Activated CD4-positive, alpha-beta memory T cell treated with anti-CD3 and anti-CD28 coated beads, Interleukin-2, amount 10 ng/mL, durations not matched to agents 7 days and 5 days (primary cell): Measurements from ENCODE around the gene MPPED1. TPM values are rescaled to one million over a fixed set of nuclear protein-coding genes. Genes with fewer than 3 reads are reported as not detected.

Experiments used
- CTCF ChIA-PET: fragments of 350-600 bp; sonication (Branson Sonifier 250); formaldehyde crosslinking; loops from one replicate; lab custom pipeline; 2021; ENCODE audit warnings: antibody characterized with exemption, inconsistent platforms; lab: Charles Lee
- POLR2A ChIA-PET: fragments of 350-600 bp; sonication (Branson Sonifier 250); formaldehyde crosslinking; loops from one replicate; lab custom pipeline; 2021; ENCODE audit warnings: antibody characterized with exemption; lab: Charles Lee
- DNase-seq: peaks from one replicate; pipeline ENCODE4 v3.0.0-alpha.2; 2020
- H3K27ac Mint-ChIP-seq: one replicate; pipeline ENCODE4 v1.8.0; 2021; ENCODE audit warnings: mild to moderate bottlenecking, mixed read lengths
- H3K27me3 Mint-ChIP-seq: one replicate; pipeline ENCODE4 v1.8.0; 2021; ENCODE audit warnings: mixed read lengths
- H3K36me3 Mint-ChIP-seq: one replicate; pipeline ENCODE4 v1.8.0; 2021; ENCODE audit warnings: low read depth, mixed read lengths
- H3K4me1 Mint-ChIP-seq: one replicate; pipeline ENCODE4 v1.8.0; 2021; ENCODE audit warnings: mixed read lengths
- H3K4me3 Mint-ChIP-seq: one replicate; pipeline ENCODE4 v1.8.0; 2021; ENCODE audit warnings: mild to moderate bottlenecking, mixed read lengths
- H3K9me3 Mint-ChIP-seq: one replicate; pipeline ENCODE4 v1.8.0; 2021; ENCODE audit warnings: mixed read lengths
- total RNA-seq, 2 experiments: library from RNA; stranded (reverse); gene quantifications; one replicate each; pipeline ENCODE4 v1.2.3, GENCODE V29; 2021

Gene MPPED1
- total RNA-seq, 2 experiments from 2014 or later, result not detected

GRCh38 chr22:43476751-43477725 is 65.2 kb downstream of the MPPED1 start:
- CTCF ChIA-PET, result no interaction called here

GRCh38 chr22:43477966-43478365 is 66.2 kb downstream of the MPPED1 start:
- Mint-ChIP-seq H3K27ac (no peak overlapping the region), H3K27me3 (no peaks in the 10 kb centered on the region), H3K36me3 (no peaks in the 10 kb centered on the region), H3K4me3 (no peak overlapping the region), H3K9me3 (no peaks in the 10 kb centered on the region), H3K4me1 (peaks cover 5% of the 10 kb centered on the region)
- ChIA-PET POLR2A (no interaction called here), CTCF (no interaction called here)
- DNase-seq, result no peak

More at GRCh38 chr22:43476751-43477725, 65.2 kb downstream of the MPPED1 start:
- Mint-ChIP-seq H3K36me3 (no peaks in the 10 kb centered on the region), H3K27ac (no peak overlapping the region), H3K9me3 (no peaks in the 10 kb centered on the region), H3K27me3 (no peaks in the 10 kb centered on the region), H3K4me1 (peaks cover 5% of the 10 kb centered on the region), H3K4me3 (no peak overlapping the region)
- DNase-seq, result no peak
- POLR2A ChIA-PET, result no interaction called here

DNA sequence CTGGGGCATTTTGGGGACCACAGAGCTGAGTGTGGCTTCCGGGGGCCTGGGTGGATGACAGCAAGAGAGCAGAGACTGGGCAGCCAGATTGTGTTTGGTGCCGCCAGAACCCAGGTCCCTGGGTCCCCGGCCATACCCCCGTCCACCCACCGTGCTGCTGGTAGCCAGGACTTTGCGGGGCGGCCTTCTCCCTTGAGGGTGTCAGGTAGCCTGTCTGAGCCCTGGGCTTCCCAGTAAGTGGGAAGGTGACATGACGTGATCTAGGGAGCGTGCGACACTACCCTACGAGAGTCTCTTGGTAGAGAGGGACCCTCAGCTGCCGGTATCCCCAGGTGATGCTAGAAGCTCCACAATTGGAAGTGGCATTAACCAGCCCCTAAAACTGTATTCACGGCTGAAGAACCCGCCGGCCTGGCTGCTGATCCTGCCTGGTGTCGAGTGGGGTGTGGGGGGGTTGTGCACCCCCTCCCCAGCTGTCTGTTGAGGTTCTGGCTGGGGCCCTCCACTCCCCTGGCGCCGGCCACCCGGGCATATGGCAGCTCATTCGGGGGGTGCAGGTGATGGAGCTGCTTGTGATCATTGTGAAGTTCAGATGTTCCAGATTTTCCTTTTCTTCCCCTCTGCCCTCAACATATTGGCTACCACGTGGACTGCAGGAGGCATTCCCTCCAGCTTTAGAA is 66.9 kb downstream of the MPPED1 start:
- H3K4me3 Mint-ChIP-seq, result no peak overlapping the region
- POLR2A ChIA-PET, result no interaction called here
- H3K4me1 Mint-ChIP-seq, result peaks cover 5% of the 10 kb centered on the region
- H3K27me3 Mint-ChIP-seq, result no peaks in the 10 kb centered on the region
- no peaks in the 10 kb centered on the region for H3K36me3 Mint-ChIP-seq
- H3K27ac Mint-ChIP-seq, result no peak overlapping the region
- DNase-seq, result no peak
- CTCF ChIA-PET, result no interaction called here
- no peaks in the 10 kb centered on the region for H3K9me3 Mint-ChIP-seq

- peaks cover 5% of the 10 kb centered on the region for H3K4me1 Mint-ChIP-seq
- ChIA-PET POLR2A (no interaction called here), CTCF (no interaction called here)
These were observed 67.6 kb downstream of the MPPED1 start for GRCh38 chr22:43479301-43479950.

GRCh38 chr22:43479962-43480361 is 68.1 kb downstream of the MPPED1 start:
- Mint-ChIP-seq H3K9me3 (no peaks in the 10 kb centered on the region), H3K4me3 (no peak overlapping the region), H3K27ac (no peak overlapping the region), H3K36me3 (no peaks in the 10 kb centered on the region), H3K27me3 (no peaks in the 10 kb centered on the region), H3K4me1 (peaks cover 5% of the 10 kb centered on the region)
- POLR2A ChIA-PET, result no interaction called here
- CTCF ChIA-PET, result no interaction called here
- DNase-seq, result no peak

More at GRCh38 chr22:43479301-43479950, 67.6 kb downstream of the MPPED1 start:
- Mint-ChIP-seq H3K9me3 (no peaks in the 10 kb centered on the region), H3K27ac (no peak overlapping the region), H3K27me3 (no peaks in the 10 kb centered on the region), H3K4me3 (no peak overlapping the region), H3K36me3 (no peaks in the 10 kb centered on the region)
- DNase-seq, result no peak

DNA sequence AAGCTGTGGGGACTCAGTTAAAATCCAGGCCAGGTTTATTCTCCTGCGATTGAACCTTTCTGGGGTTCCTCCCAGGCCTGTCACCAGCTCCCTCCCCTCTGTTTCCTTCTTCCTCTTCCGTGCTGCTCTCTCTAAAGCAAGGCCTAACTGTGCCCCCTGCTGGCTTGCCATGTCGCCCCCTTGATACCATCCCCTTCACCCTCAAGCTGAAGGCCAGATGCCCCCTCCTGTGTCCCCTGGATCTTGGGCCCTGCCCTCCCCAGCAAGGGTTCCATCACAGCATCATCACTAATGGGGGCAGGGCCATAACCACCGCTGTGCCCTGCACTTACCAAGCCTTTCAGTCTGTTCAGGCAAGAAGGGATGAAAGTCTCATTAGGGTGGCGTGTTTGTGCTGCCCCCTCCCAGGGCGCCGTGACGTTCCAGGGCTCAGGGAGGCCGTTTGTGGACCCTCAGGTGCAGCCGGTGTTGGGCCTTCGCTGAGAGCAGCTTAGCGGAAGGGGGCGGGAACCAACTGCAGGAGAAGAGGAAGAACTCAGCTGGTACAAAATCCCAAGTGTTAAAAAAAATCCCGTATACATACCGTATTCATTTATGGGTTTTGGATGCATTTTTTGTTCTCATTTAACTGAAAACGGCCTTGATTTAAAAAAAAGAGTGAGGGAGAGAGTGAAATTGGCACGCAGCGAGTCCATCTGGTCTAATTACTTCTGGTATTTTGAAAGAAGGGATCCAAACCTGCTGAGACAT is 69.9 kb downstream of the MPPED1 start:
- Mint-ChIP-seq H3K4me3 (peak overlapping the region; percentile 43), H3K27me3 (no peaks in the 10 kb centered on the region), H3K9me3 (no peaks in the 10 kb centered on the region), H3K36me3 (no peaks in the 10 kb centered on the region), H3K27ac (peak overlapping the region; percentile 44), H3K4me1 (peaks cover 5% of the 10 kb centered on the region)
- ChIA-PET CTCF (interaction anchor here (0.5 kb wide), 1 partner anchor 40 kb away, joined by 3 read pairs; no protein-coding TSS in a partner anchor), POLR2A (no interaction called here)
- DNase-seq, result no peak

- no peak for DNase-seq
- peaks cover 5% of the 10 kb centered on the region for H3K4me1 Mint-ChIP-seq
- H3K27ac Mint-ChIP-seq, result no peak overlapping the region
- no peaks in the 10 kb centered on the region for H3K9me3 Mint-ChIP-seq
- H3K36me3 Mint-ChIP-seq, result no peaks in the 10 kb centered on the region
- H3K4me3 Mint-ChIP-seq, result no peak overlapping the region
- CTCF ChIA-PET, result no interaction called here
- POLR2A ChIA-PET, result no interaction called here
- no peaks in the 10 kb centered on the region for H3K27me3 Mint-ChIP-seq
These were observed 70.5 kb downstream of the MPPED1 start for GRCh38 chr22:43482318-43482625.

DNA sequence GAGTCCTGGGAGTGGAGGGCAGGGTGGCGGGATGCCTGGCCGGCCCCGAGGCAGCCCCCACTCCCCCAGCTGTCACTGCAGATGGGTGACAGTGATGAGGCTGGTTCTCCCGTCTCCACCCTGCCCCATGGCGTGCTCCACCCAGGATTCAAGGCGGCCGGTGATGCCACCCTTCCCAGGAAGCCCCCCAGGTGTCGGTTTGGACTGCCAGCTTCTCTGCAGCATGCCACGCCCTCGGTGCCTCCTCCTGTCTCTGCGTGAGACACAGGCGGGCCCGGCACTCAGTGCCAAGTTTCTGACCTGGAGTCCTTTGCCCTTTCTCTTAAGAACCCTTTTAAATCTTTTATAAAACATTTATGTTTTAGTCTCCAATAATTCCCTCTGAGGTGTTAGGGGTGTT is 71.5 kb downstream of the MPPED1 start:
- H3K27me3 Mint-ChIP-seq, result no peaks in the 10 kb centered on the region
- no peak for DNase-seq
- H3K36me3 Mint-ChIP-seq, result no peaks in the 10 kb centered on the region
- no peak overlapping the region for H3K4me3 Mint-ChIP-seq
- ChIA-PET POLR2A (no interaction called here), CTCF (no interaction called here)
- H3K4me1 Mint-ChIP-seq, result peaks cover 5% of the 10 kb centered on the region
- no peak overlapping the region for H3K27ac Mint-ChIP-seq
- H3K9me3 Mint-ChIP-seq, result no peaks in the 10 kb centered on the region

DNA sequence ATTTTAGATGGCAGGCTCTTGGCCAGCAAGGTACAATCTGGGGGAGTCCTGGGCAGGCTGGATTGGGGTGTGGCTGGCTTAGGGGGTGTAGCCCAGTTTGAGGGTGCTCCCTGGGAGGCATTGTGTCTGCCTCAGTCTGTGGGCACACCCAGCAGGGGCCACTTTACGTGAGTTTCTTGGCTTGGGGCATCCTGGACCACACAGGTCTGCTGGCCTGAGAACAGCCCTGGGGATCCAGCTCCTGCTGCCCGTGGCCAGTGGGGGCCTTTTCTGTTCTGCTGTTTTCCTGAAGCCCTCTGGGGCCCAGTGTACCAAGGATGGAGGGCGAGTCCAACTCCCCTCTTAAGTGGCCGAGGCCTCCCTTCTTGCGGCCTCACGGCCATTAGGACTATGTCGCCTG is 71.9 kb downstream of the MPPED1 start:
- no peaks in the 10 kb centered on the region for H3K36me3 Mint-ChIP-seq
- POLR2A ChIA-PET, result no interaction called here
- H3K4me1 Mint-ChIP-seq, result peaks cover 5% of the 10 kb centered on the region
- H3K4me3 Mint-ChIP-seq, result no peak overlapping the region
- DNase-seq, result no peak
- no peak overlapping the region for H3K27ac Mint-ChIP-seq
- no peaks in the 10 kb centered on the region for H3K9me3 Mint-ChIP-seq
- no peaks in the 10 kb centered on the region for H3K27me3 Mint-ChIP-seq
- CTCF ChIA-PET, result no interaction called here

GRCh38 chr22:43484227-43484626 is 72.4 kb downstream of the MPPED1 start:
- no peaks in the 10 kb centered on the region for H3K27me3 Mint-ChIP-seq
- peaks cover 5% of the 10 kb centered on the region for H3K4me1 Mint-ChIP-seq

GRCh38 chr22:43485502-43486089 is 73.8 kb downstream of the MPPED1 start:
- H3K9me3 Mint-ChIP-seq, result no peaks in the 10 kb centered on the region
- CTCF ChIA-PET, result no interaction called here
- H3K36me3 Mint-ChIP-seq, result no peaks in the 10 kb centered on the region
- peaks cover 5% of the 10 kb centered on the region for H3K4me1 Mint-ChIP-seq
- DNase-seq, result no peak
- H3K27me3 Mint-ChIP-seq, result no peaks in the 10 kb centered on the region
- H3K27ac Mint-ChIP-seq, result no peak overlapping the region
- POLR2A ChIA-PET, result no interaction called here
- no peak overlapping the region for H3K4me3 Mint-ChIP-seq

More at GRCh38 chr22:43484227-43484626, 72.4 kb downstream of the MPPED1 start:
- no peaks in the 10 kb centered on the region for H3K36me3 Mint-ChIP-seq
- ChIA-PET POLR2A (no interaction called here), CTCF (no interaction called here)
- H3K4me3 Mint-ChIP-seq, result no peak overlapping the region
- H3K9me3 Mint-ChIP-seq, result no peaks in the 10 kb centered on the region
- no peak overlapping the region for H3K27ac Mint-ChIP-seq
- DNase-seq, result no peak

- no peaks in the 10 kb centered on the region for H3K36me3 Mint-ChIP-seq
- H3K4me1 Mint-ChIP-seq, result no peaks in the 10 kb centered on the region
- ChIA-PET CTCF (no interaction called here), POLR2A (no interaction called here)
- H3K9me3 Mint-ChIP-seq, result peaks cover 7% of the 10 kb centered on the region
- H3K27me3 Mint-ChIP-seq, result no peaks in the 10 kb centered on the region
- no peak overlapping the region for H3K4me3 Mint-ChIP-seq
- H3K27ac Mint-ChIP-seq, result no peak overlapping the region
- no peak for DNase-seq
These were observed 75.7 kb downstream of the MPPED1 start for GRCh38 chr22:43487311-43488030.
